ENCODE measurements around the gene OR5L2. TPM values are rescaled to one million over a fixed set of nuclear protein-coding genes. Genes with fewer than 3 reads are reported as not detected.
"Not testable (repeated sequence)": the region's sequence is repeated elsewhere in the genome, so short reads cannot be mapped to it uniquely, and the experiment has no call there.

Gene OR5L2

GRCh38 chr11:55867354-55867753 is 40.3 kb downstream of the OR5L2 start:
- not testable (repeated sequence) for H3K4me3 ChIP-seq (ENCODE audit: low read length); H3K4me2 ChIP-seq (ENCODE audit: low read length); H3K27me3 ChIP-seq (ENCODE audit: control insufficient read depth, insufficient read depth, low read length); H3K36me3 ChIP-seq (ENCODE audit: insufficient read depth, low read length); H3K4me1 ChIP-seq (ENCODE audit: control insufficient read depth, insufficient read depth, low read length); H3K9me3 ChIP-seq (replicated peaks; ENCODE audit: low read length); H3K9ac ChIP-seq (ENCODE audit: low read depth, low read length)

GRCh38 chr11:55872731-55873130 is 45.7 kb downstream of the OR5L2 start:
- not testable (repeated sequence) for H3K4me3 ChIP-seq (ENCODE audit: low read length); H3K4me2 ChIP-seq (ENCODE audit: low read length); H3K36me3 ChIP-seq (ENCODE audit: insufficient read depth, low read length); H3K9me3 ChIP-seq (replicated peaks; ENCODE audit: low read length); H3K9ac ChIP-seq (ENCODE audit: low read depth, low read length); H3K4me1 ChIP-seq (ENCODE audit: control insufficient read depth, insufficient read depth, low read length); H3K27me3 ChIP-seq (ENCODE audit: control insufficient read depth, insufficient read depth, low read length)

GRCh38 chr11:55873146-55873545 is 46.1 kb downstream of the OR5L2 start:
- H3K9ac ChIP-seq (ENCODE audit: low read depth, low read length); H3K4me3 ChIP-seq (ENCODE audit: low read length); H3K9me3 ChIP-seq (replicated peaks; ENCODE audit: low read length); H3K4me1 ChIP-seq (ENCODE audit: control insufficient read depth, insufficient read depth, low read length); H3K27me3 ChIP-seq (ENCODE audit: control insufficient read depth, insufficient read depth, low read length); H3K36me3 ChIP-seq (ENCODE audit: insufficient read depth, low read length); H3K4me2 ChIP-seq (ENCODE audit: low read length): not testable (repeated sequence)

Small RNA genes lying within 50 kb of the gene (small RNA-seq; reads per million reads assigned to genes)
- gene AC036111.3, result not detected

All from skeletal muscle satellite cell (primary cell).